ENCODE data around the gene ASPN.

Gene ASPN

DNA sequence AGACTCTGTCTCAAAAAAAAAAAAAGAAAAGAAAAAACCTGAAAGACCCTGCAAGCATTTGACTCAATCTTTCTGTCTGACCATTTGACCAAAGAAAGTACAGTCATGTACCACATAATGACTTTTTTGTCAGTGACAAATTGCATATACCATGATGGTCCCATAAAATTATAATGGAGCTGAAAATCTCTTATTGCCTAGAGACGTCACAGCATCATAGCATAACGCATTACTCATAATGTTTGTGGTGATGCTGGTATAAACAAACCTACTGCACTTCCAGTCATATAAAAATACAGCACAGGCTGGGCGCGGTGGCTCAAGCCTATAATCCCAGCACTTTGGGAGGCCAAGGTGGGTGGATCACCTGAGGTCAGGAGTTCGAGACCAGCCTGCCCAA, 43.0 kb upstream of the ASPN start:
- in situ Hi-C loops (cut with MboI; ENCODE audit: low pct_unique_long_range_greater_than_20kb, low sequenced_read_pairs, unreplicated experiment), result no loop called here
- TF ChIP-seq, protein P1, sequence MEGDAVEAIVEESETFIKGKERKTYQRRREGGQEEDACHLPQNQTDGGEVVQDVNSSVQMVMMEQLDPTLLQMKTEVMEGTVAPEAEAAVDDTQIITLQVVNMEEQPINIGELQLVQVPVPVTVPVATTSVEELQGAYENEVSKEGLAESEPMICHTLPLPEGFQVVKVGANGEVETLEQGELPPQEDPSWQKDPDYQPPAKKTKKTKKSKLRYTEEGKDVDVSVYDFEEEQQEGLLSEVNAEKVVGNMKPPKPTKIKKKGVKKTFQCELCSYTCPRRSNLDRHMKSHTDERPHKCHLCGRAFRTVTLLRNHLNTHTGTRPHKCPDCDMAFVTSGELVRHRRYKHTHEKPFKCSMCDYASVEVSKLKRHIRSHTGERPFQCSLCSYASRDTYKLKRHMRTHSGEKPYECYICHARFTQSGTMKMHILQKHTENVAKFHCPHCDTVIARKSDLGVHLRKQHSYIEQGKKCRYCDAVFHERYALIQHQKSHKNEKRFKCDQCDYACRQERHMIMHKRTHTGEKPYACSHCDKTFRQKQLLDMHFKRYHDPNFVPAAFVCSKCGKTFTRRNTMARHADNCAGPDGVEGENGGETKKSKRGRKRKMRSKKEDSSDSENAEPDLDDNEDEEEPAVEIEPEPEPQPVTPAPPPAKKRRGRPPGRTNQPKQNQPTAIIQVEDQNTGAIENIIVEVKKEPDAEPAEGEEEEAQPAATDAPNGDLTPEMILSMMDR (IDR thresholded peaks at IDR 0.05; ENCODE audit: extremely low read depth, insufficient read depth, missing control alignments), result no peak
- no peak for DNase-seq (ENCODE audit: low spot score)

DNA sequence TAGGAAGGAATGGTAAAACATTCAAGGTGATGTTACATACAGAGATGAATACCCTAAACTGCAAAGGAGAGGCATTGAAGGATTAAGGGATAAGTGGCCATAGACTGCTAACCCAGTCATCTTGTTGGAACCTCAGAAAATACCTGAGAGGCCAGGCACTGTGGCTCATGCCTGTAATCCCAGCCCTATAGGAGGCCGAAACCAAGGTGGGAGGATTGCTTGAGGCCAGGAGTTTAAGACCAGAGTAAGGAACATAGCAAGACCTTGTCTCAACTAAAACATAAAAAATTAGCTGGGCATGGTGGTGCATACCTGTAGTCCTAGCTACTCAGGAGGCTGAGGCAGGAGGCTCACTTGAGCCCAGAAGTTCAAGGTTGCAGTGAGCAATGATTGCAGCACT, 42.6 kb upstream of the ASPN start:
- TF ChIP-seq, protein P1 (IDR thresholded peaks at IDR 0.05; ENCODE audit: extremely low read depth, insufficient read depth, missing control alignments), result no peak
- in situ Hi-C loops (cut with MboI; ENCODE audit: low pct_unique_long_range_greater_than_20kb, low sequenced_read_pairs, unreplicated experiment), result no loop called here
- DNase-seq (ENCODE audit: low spot score), result no peak

DNA sequence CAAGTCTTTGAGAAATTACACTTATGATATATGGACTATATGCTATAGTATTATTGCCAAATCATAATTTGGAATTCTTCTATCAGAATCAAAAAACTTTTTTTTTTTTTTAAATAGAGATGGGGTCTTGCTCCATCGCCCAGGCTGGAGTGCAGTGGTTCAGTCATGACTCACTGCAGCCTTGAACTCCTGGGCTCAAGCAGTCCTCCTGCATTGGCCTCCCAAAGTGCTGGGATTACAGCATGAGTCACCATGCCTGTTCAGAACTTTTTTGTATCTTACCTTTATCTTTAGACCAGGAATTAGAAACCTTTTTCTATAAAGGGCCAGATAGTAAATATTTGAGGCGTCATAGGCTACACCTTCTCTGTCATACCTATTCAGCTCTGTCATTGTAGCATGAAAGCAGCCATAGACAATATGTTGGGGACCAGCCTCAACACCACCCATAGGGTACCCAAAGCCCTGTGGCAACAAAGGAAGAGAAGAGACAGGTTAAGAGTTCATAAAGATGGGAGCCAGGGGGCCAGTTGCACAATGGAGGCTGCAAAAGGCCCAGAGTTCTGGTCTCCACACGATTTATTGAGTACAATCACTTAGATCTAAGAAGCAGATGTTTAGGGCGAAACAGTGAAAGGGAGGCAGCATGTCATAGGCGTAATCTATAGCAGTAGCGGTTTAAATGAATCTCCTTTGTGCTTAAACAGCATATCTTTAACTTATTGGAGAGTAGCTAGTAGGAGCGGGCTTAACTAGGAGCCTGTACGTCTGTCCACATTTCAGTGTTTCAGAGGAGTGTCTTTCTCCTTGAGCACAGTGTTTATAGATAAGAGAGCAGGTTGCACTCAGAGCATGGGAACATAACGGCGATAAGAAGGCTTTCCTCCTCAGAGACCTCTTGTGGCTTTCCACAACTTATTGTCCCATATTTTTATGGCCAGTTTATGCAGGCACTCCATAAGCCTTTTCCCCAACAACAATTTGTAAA, 41.0 kb upstream of the ASPN start:
- in situ Hi-C loops (cut with MboI; ENCODE audit: low pct_unique_long_range_greater_than_20kb, low sequenced_read_pairs, unreplicated experiment), result no loop called here
- DNase-seq (ENCODE audit: low spot score), result no peak

DNA sequence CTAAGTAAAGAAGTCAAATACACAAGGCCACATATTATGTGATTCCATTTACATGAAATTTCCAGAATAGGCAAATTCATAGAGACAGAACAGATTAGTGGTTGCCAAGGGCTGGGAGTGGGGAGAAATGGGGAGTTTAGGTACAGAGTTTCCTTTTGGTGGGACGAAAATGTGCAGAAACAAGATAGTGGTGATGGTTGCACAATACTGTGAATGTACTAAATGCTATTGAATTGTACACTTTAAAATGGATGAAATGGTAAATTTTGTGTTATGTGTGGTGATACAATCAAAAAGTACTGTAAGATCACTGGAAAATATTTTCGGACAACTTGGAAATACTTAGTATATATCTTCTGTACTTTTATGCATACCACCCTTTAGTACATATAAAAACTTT, 38.5 kb upstream of the ASPN start:
- TF ChIP-seq, protein P1 (IDR thresholded peaks at IDR 0.05; ENCODE audit: extremely low read depth, insufficient read depth, missing control alignments), result no peak
- in situ Hi-C loops (cut with MboI; ENCODE audit: low pct_unique_long_range_greater_than_20kb, low sequenced_read_pairs, unreplicated experiment), result no loop called here
- no peak for DNase-seq (ENCODE audit: low spot score)

More for the DNA sequence above, 41.0 kb upstream of the ASPN start:
- TF ChIP-seq, protein P1 (IDR thresholded peaks at IDR 0.05; ENCODE audit: extremely low read depth, insufficient read depth, missing control alignments), result no peak

DNA sequence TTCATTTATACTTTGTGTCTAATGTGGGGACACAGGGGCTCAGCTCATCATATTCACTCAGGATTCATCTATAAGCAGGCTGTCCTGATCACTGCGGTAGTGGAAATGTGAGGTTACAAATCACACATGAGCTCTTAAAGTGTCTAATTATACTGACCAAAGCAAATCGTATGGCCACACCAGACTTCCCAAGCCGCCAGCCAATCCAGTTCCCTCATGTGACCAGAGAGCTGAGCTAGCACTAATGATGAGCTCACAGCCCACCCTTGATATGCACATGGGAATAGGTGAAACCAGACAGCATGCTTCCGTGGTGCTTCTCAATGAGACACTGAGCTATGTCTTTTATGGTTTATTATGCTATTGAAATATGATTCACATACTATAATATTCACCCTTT, 35.9 kb upstream of the ASPN start:
- in situ Hi-C loops (cut with MboI; ENCODE audit: low pct_unique_long_range_greater_than_20kb, low sequenced_read_pairs, unreplicated experiment), result no loop called here
- TF ChIP-seq, protein P1 (IDR thresholded peaks at IDR 0.05; ENCODE audit: extremely low read depth, insufficient read depth, missing control alignments), result no peak
- DNase-seq (ENCODE audit: low spot score), result no peak

DNA sequence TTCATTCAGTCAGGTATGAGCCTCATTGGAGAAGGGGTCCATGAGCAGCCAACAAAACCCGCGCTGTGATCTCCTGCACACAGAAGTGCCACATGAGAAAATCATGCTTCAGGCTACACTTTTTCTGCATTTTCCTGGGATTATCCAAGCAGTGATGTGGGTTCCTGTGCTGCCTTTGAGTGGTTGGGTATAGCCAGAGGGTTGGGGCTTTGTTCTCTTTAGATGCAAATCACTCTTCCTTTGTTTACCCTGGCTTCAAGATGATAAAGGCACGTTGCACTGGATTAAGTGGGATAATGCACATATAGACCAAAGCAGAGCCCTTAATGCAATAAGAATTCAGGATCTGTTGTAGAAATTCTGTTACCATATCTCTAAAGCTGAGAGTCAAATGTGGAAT, 34.7 kb upstream of the ASPN start:
- in situ Hi-C loops (cut with MboI; ENCODE audit: low pct_unique_long_range_greater_than_20kb, low sequenced_read_pairs, unreplicated experiment), result no loop called here
- TF ChIP-seq, protein P1 (IDR thresholded peaks at IDR 0.05; ENCODE audit: extremely low read depth, insufficient read depth, missing control alignments), result no peak

More for the DNA sequence above, 34.7 kb upstream of the ASPN start:
- DNase-seq (ENCODE audit: low spot score), result no peak

All from GM13977 (cell line).